CD4-positive, alpha-beta T cell treated with Interleukin-15 for 4 hours (primary cell): Measurements from ENCODE around the gene SUN2.

Experiments used
- DNase-seq: peaks from one replicate; pipeline ENCODE4 v3.0.0-alpha.2; 2020; ENCODE audit warnings: low spot score

The SUN2 gene

DNA sequence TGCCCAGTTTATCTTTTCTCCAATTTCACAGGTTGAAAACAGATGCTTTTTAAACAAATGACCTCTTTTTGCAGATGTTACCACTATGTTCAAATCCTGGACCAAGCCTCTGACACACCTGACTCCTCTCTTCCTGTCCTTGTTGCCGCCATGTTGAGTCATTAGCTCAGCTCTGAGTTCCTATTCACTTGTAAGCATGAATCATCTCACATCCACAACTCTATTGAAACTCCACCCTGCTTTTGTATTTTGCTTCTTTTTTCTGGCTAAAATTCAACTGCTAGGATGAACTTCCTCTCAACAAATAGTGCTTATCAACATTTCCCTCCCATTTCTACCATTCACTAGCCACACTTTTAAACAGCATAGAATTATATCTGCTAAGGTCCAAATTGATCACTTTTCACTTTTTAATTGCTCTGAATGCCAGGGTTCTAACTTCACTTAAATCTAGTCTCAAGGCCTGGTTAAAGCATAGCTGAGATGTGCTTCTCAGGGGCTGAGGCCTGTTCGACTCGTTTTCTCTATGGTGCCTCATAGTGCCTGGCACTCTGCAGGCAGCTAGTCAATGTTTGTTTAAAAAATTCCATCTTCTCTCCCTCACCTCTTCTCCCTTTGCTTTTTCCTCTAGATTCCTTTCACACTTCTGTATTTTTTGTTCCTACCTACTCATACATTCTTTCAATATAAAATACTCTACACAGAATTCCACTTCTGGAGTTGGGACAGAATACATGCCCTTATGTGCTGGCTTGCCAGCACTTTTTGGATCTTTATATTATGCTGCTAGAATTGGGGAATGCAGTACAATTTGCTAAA is 59.0 kb downstream of the SUN2 start:
- peak; percentile 64 for DNase-seq

DNA sequence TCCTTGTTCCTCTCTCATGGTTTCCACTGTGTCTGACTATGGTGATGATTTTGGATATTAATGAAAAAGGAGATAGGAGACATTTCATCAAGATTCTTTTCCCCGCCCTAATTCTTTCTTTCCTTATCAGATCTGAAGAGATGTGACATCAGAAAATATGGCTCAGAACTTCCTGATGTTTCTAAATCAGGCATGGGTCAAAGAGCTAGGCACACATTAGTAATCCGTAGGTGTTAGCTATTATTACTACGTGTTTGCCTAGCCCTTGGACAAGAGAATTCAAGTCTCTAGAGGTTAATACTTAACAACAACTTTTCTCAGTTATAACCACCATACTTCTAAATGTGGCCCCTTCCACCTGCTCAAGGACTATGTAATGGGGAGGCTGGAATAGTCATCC is 60.9 kb downstream of the SUN2 start:
- DNase-seq, result no peak

DNA sequence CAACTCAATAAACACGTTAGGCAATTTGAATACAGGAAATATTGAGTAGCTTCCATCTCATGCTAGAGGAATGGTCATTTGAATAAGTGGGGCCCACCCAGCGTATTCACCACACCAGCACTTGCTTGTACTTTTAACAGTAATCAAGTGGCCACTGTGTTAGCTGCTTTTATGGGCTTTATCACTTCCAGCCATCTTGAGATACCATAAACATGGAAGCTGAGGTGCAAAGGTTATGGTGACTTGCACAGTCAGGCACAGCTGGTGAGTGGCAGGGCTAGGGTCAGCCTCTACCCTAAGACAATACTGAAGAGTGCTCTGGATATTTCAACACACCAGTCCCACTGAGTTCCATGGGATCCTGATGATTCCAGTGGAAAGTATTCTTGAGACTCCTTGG is 61.7 kb downstream of the SUN2 start:
- no peak for DNase-seq

- DNase-seq, result no peak
Measured at GRCh38 chr22:38689651-38690050, 66.1 kb downstream of the SUN2 start.

- no peak for DNase-seq
Measured at GRCh38 chr22:38685761-38686160, 70.0 kb downstream of the SUN2 start.

DNA sequence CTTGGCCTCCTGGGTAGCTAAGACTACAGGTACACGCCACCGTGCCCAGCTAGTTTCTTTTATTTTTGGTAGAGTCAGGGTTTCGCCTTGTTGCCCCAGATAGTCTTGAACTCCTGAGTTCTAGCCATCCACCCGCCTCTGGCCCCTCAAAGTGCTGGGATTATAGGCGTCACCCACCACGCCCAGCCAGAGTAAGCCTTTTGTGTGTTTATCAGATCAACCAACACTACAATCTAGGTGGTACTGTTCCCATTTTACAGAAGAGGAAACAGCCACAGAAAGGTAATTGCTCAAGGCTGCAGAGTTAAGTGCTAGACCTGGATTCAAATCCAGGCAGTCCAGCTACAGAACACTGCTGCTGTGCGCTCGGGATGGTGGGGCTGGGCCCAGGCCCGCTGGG is 70.9 kb downstream of the SUN2 start:
- no peak for DNase-seq
